Heart left ventricle (tissue), 16 donors: ENCODE measurements around the gene DNAJB12. TPM values are rescaled to one million over a fixed set of nuclear protein-coding genes. Genes with fewer than 3 reads are reported as not detected.

Experiments used
- ATAC-seq, 4 donors: fragments of 200-7000 bp; cut with Tn5 transposase; one replicate each; pipeline ENCODE4 v1.9.1; 2020 to 2022; ENCODE audit warnings: moderate library complexity in 4 of 4, mild to moderate bottlenecking in 3 of 4, moderate number of reproducible peaks in 1 of 4
- DNase-seq, 5 donors: peaks; one replicate each; pipeline ENCODE4 v3.0.0-alpha.2; 2020
- H3K27ac ChIP-seq, 12 donors: fragments of 200-600 bp; sonication (generic) in 4 of 12; one replicate each; pipeline versions ENCODE4 v1.5.0 to v1.8.0; 2016 to 2022; ENCODE audit warnings: mild to moderate bottlenecking in 2 of 12
- H3K27me3 ChIP-seq, 9 donors: fragments of 200-600 bp; sonication (generic) in 2 of 9; one replicate each; pipeline versions ENCODE4 v1.5.1 to v1.8.0; 2016 to 2022; ENCODE audit warnings: mild to moderate bottlenecking in 3 of 9
- H3K36me3 ChIP-seq, 9 donors: fragments of 200-600 bp; sonication (generic) in 2 of 9; one replicate each; pipeline versions ENCODE4 v1.5.0 to v1.8.0; 2018 to 2022; ENCODE audit warnings: mild to moderate bottlenecking in 2 of 9
- H3K4me1 ChIP-seq, 12 donors: fragments of 200-600 bp; sonication (generic) in 4 of 12; one replicate each; pipeline versions ENCODE4 v1.5.0 to v1.8.0; 2016 to 2022; ENCODE audit warnings: mild to moderate bottlenecking in 3 of 12
- H3K4me3 ChIP-seq, 12 donors: fragments of 200-600 bp; sonication (generic) in 4 of 12; one replicate each; pipeline versions ENCODE4 v1.5.0 to v1.8.0; 2017 to 2022; ENCODE audit warnings: mild to moderate bottlenecking in 9 of 12, moderate library complexity in 4 of 12
- H3K9me3 ChIP-seq, 12 donors: fragments of 200-600 bp; sonication (generic) in 4 of 12; one replicate each; pipeline versions ENCODE4 v1.5.0 to v1.8.0; 2016 to 2022; ENCODE audit warnings: mild to moderate bottlenecking in 1 of 12
- POLR2A ChIP-seq, 2 donors: fragments of 450-650 bp; IDR thresholded peaks; one replicate each; pipeline ENCODE4 v1.6.1; 2017; ENCODE audit warnings: antibody characterized with exemption in 2 of 2, mild to moderate bottlenecking in 2 of 2, moderate library complexity in 2 of 2
- WGBS, 4 donors: extraction: QIAGEN DNeasy Blood & Tissue Kit in 2 of 4; methylation state at CpG; one replicate each; pipeline versions ENCODE4 v1.1.5 to v1.1.7; 2013 to 2018; 5-methylcytosine and 5-hydroxymethylcytosine counted together
- intact Hi-C, 10 donors: fragments of 100-400 bp; cut with DNase I; formaldehyde crosslinking; loops; one replicate each; pipeline versions ENCODE4 v1.11.1 to v1.14.2; 2022
- polyA plus RNA-seq, 2 donors: library from polyadenylated mRNA; stranded (reverse); fragments of 200-250 nt; gene quantifications; one replicate each; pipeline ENCODE4 v1.2.3, GENCODE V29; 2013
- total RNA-seq, 9 donors: library from RNA; depleted of rRNA in 2 of 9; stranded (reverse); fragments of >200 nt in 2 of 9; fragmentation: NEBNext Ultra II Directional in 3 of 9; extraction: Animal tissue kit (Norgen Biotek cat#: 25700) in 3 of 9; gene quantifications; one replicate each; pipeline versions ENCODE4 v1.1.0 to v1.2.4, GENCODE V29; 2016 to 2023
- TF ChIP-seq, protein P1 (sequence below), 12 donors: fragments of 200-600 bp; sonication (generic) in 4 of 12; IDR thresholded peaks; one replicate each; pipeline versions ENCODE4 v1.5.0 to v1.8.0; 2018 to 2022; ENCODE audit warnings: antibody characterized with exemption in 12 of 12, mild to moderate bottlenecking in 5 of 12
- donor health status: ischemic (EF 13 %, LVEDD 7.1; RV severe dilation, severe dysfunction).
- donor health status: healthy with polysubstance abuse.
- donor health status: DM: no; HTN: yes; CAD: no.
- donor health status: DM: no; HTN: no; CAD: no.
- donor health status: ischemic (EF 25% LVEDD 6.9; RV normal size, moderate dysfunction).
- donor health status: ischemic (EF 25% LVEDD 5.7; RV mildly dilated, moderate dysfunction).
- donor health status: healthy.
- donor health status: DM: yes; HTN: yes; CAD: no.
- donor health status: ischemic (EF 35%, LVEDD 5.7; RV mildly dilated, moderate dysfunction).
- donor health status: nonischemic (EF 11% LVEDD 7.7; RV severe dilation, severe dysfunction).
- donor health status: DM: yes; HTN: yes; CAD: no.
- donor health status: PGD.
- donor health status: ischemic (EF 29% LVEDD 5.4; RV normal size, mild dysfunction).
- donor health status: nonischemic (EF 23%, LVEDD 6.1; RV moderate dilation, normal function).

Gene DNAJB12
- total and polyA plus RNA-seq, 11 donors, result 21.1 to 42.5 (median 29.1) TPM

DNA sequence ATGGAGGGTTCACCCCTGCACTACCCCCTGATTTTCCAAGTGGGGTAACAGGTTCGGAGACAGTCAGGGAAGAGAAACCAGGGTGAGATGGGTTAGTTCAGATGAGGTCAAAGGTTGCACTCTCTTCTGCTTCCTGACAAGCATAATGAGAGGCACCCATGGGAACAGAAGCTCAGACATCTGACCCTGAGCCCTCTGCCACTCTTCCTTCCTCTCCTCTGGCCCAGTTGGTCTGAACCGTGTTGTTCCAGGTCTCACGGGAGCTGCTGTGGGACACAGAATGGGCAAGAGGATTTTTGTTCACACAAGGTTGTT is 38.4 kb downstream of the DNAJB12 start:
- DNase-seq (peak in 1 of 5 donors; percentile 40), ATAC-seq (no peak)
- H3K9me3 ChIP-seq, result no peaks in the 10 kb centered on the region
- no peak overlapping the region for H3K4me3 ChIP-seq
- no peaks in the 10 kb centered on the region for H3K27me3 ChIP-seq
- no peak for TF ChIP-seq POLR2A (IDR thresholded peaks at IDR 0.05)
- TF ChIP-seq, protein P1, sequence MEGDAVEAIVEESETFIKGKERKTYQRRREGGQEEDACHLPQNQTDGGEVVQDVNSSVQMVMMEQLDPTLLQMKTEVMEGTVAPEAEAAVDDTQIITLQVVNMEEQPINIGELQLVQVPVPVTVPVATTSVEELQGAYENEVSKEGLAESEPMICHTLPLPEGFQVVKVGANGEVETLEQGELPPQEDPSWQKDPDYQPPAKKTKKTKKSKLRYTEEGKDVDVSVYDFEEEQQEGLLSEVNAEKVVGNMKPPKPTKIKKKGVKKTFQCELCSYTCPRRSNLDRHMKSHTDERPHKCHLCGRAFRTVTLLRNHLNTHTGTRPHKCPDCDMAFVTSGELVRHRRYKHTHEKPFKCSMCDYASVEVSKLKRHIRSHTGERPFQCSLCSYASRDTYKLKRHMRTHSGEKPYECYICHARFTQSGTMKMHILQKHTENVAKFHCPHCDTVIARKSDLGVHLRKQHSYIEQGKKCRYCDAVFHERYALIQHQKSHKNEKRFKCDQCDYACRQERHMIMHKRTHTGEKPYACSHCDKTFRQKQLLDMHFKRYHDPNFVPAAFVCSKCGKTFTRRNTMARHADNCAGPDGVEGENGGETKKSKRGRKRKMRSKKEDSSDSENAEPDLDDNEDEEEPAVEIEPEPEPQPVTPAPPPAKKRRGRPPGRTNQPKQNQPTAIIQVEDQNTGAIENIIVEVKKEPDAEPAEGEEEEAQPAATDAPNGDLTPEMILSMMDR (IDR thresholded peaks at IDR 0.05), result no peak
- H3K27ac ChIP-seq, result peak overlapping the region; percentile 47 to 91 (median 81)
- intact Hi-C loops, result loop anchor here in 6 of 10 donors (2.0 to 5.0 kb wide), 3 partner anchors 39 to 44 kb away; partner anchors contain the start of gene DDIT4 (in 3 of the 6)
- no peaks in the 10 kb centered on the region for H3K36me3 ChIP-seq
- 32 to 46% (median 36%) methylated on average over 3 of the region's 3 CpGs for WGBS, 4 donors
- peaks cover 18 to 71% (median 60%) of the 10 kb centered on the region in 12 donors for H3K4me1 ChIP-seq

DNA sequence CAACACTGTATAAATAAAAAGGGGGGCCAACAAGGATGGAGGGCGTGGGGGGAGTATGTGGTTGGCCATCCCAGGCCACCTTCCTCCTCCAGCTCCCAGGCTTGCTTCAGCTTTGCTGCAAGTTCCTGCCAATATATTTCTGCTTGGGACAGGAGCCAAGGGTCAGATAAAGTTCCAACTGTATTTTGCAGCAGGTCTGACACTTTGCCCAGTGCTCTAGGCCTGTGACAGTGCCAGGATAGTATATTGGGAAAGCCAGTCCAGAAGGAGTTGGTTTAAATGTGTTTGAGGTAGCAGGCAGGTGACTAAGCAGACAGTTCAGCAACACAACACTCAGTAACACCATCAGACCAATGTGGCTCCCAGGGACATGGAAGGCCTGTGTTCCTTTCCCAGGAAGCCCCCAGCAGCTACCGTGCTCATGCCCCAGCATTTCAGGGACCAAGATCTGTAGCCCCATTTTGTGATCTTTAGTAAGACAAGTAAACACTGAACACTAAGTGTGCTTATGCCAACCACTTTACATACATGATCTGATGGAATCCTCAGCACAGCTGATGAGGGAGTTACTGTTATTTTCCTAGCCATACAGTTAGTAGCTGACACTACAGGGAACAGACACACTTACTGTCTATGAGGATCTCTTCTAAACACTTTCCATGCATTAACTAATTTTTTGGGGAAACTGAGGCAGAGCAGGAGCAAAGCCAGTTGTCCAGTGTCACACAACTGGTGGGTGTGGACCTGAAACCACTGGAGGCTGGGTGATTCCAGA is 38.9 kb downstream of the DNAJB12 start:
- DNase-seq, result peak; percentile 60 to 85 (median 82)
- Histone ChIP-seq H3K27me3 (no peaks in the 10 kb centered on the region), H3K4me3 (no peak overlapping the region), H3K36me3 (no peaks in the 10 kb centered on the region), H3K4me1 (peaks cover 17 to 68% (median 57%) of the 10 kb centered on the region in 12 donors), H3K9me3 (no peaks in the 10 kb centered on the region), H3K27ac (peak overlapping the region; percentile 47 to 91 (median 81))
- 6 to 23% (median 8%) methylated on average over 2 of the region's 2 CpGs for WGBS, 4 donors
- intact Hi-C loops, result loop anchor here in 6 of 10 donors (2.0 to 5.0 kb wide), 3 partner anchors 38 to 43 kb away; partner anchors contain the start of gene DDIT4 (in 3 of the 6)
- peak; percentile 65 to 78 (median 75) for ATAC-seq
- TF ChIP-seq, protein P1 (IDR thresholded peaks at IDR 0.05), result no peak
- peak in 1 of 2 donors; percentile 15 for TF ChIP-seq POLR2A (IDR thresholded peaks at IDR 0.05)

DNA sequence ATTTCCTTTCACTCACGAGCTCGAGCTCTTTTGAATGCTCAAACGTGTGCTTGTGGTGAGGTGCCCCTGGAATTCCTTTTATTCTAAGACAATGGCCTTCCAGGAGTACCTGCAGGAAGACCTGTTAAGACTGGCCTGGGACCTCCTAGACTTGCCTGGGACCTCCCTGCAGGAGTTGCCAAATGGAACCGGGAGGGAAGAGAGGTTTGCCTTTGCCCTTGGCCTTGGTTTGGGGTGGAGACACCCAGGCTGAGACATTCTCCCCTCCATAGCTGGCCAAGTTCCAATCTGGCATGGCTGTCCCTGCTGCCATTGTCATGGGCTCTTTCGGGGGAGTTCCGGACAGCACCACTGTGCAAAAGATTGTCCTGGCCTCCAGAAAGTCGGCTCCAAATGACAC is 39.7 kb downstream of the DNAJB12 start:
- Histone ChIP-seq H3K36me3 (no peaks in the 10 kb centered on the region), H3K4me1 (peaks cover 12 to 68% (median 57%) of the 10 kb centered on the region in 12 donors), H3K9me3 (no peaks in the 10 kb centered on the region), H3K4me3 (no peak overlapping the region), H3K27me3 (no peaks in the 10 kb centered on the region), H3K27ac (peak overlapping the region; percentile 47 to 91 (median 81))
- WGBS, 4 donors, result 25 to 34% (median 28%) methylated on average over 7 of the region's 7 CpGs
- DNase-seq, result peak in 1 of 5 donors; percentile 60
- no peak for TF ChIP-seq POLR2A (IDR thresholded peaks at IDR 0.05)
- TF ChIP-seq, protein P1 (IDR thresholded peaks at IDR 0.05), result no peak
- intact Hi-C loops, result loop anchor here in 5 of 10 donors (5.0 kb wide), 2 partner anchors 38 to 43 kb away; partner anchors contain the start of gene DDIT4 (in 3 of the 5)
- no peak for ATAC-seq

DNA sequence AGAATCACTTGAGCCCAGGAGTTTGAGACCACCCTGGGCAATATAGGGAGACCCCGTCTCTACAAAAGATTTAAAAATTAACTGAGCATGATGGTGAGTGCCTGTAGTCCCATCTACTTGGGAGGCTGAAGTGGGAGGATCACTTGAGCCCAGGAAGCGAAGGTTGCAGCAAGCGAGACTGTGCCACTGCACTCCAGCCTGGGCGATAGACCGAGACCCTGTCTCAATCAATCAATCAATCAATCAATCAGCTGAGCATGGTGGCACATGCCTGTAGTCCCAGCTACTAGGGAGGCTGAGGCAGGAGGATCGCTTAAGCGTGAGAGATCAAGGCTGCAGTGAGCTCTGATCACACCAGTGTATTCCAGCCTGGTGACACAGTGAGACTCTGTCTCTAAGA is 40.5 kb downstream of the DNAJB12 start:
- no peak for ATAC-seq
- TF ChIP-seq, protein P1 (IDR thresholded peaks at IDR 0.05), result no peak
- TF ChIP-seq POLR2A (IDR thresholded peaks at IDR 0.05), result no peak
- no peak overlapping the region for H3K4me3 ChIP-seq
- H3K9me3 ChIP-seq, result no peaks in the 10 kb centered on the region
- H3K4me1 ChIP-seq, result peaks cover 14 to 72% (median 57%) of the 10 kb centered on the region in 12 donors
- intact Hi-C loops, result no loop called here
- DNase-seq, result no peak
- H3K27ac ChIP-seq, result peak overlapping the region in 4 of 12 donors; percentile 73 to 91 (median 81)
- H3K27me3 ChIP-seq, result no peaks in the 10 kb centered on the region
- 97 to 98% (median 98%) methylated on average over 7 of the region's 7 CpGs for WGBS, 4 donors
- H3K36me3 ChIP-seq, result no peaks in the 10 kb centered on the region
